ENCODE measurements around the gene DPYD.

DPYD gene

GRCh38 chr1:97457446-97458089 is 463.3 kb downstream of the DPYD start:
- TF ChIP-seq L3MBTL2 (conservative IDR thresholded peaks at IDR 0.05) (no peak), ELF4 (IDR thresholded peaks at IDR 0.05) (no peak), LEF1 (IDR thresholded peaks at IDR 0.05; ENCODE audit: borderline replicate concordance) (no peak), TARDBP (IDR thresholded peaks at IDR 0.05) (no peak), PKNOX1 (IDR thresholded peaks at IDR 0.05) (no peak), NFRKB (IDR thresholded peaks at IDR 0.05) (no peak), ZNF384 (IDR thresholded peaks at IDR 0.05) (no peak), CTBP1 (IDR thresholded peaks at IDR 0.05; ENCODE audit: borderline replicate concordance) (no peak), SUZ12 (IDR thresholded peaks at IDR 0.05) (no peak), FOXA1 (IDR thresholded peaks at IDR 0.05) (no peak), ARNT (IDR thresholded peaks at IDR 0.05) (no peak), SP1 (IDR thresholded peaks at IDR 0.05) (no peak), BHLHE40 (IDR thresholded peaks at IDR 0.05; ENCODE audit: borderline replicate concordance) (no peak), FOXM1 (IDR thresholded peaks at IDR 0.05; ENCODE audit: borderline replicate concordance) (no peak), HDGF (IDR thresholded peaks at IDR 0.05; ENCODE audit: borderline replicate concordance) (no peak), FOXK2 (IDR thresholded peaks at IDR 0.05) (no peak)
- DNase-seq (ENCODE audit: extremely low spot score), result no peak
- ChIA-PET POLR2A (no interaction called here), CTCF (no interaction called here)

- POLR2A ChIA-PET, result no interaction called here
- DNase-seq (ENCODE audit: extremely low spot score), result no peak
- CTCF ChIA-PET, result no interaction called here
- TF ChIP-seq FOXA1 (IDR thresholded peaks at IDR 0.05) (no peak), SP1 (IDR thresholded peaks at IDR 0.05) (no peak), NFRKB (IDR thresholded peaks at IDR 0.05) (no peak), ZNF384 (IDR thresholded peaks at IDR 0.05) (no peak), CTBP1 (IDR thresholded peaks at IDR 0.05; ENCODE audit: borderline replicate concordance) (no peak), ARNT (IDR thresholded peaks at IDR 0.05) (no peak), PKNOX1 (IDR thresholded peaks at IDR 0.05) (no peak), FOXM1 (IDR thresholded peaks at IDR 0.05; ENCODE audit: borderline replicate concordance) (no peak)
Observed at GRCh38 chr1:97451944-97452343, 468.9 kb downstream of the DPYD start.

GRCh38 chr1:97451046-97451826 is 469.6 kb downstream of the DPYD start:
- TF ChIP-seq BHLHE40 (IDR thresholded peaks at IDR 0.05; ENCODE audit: borderline replicate concordance) (no peak), FOXA1 (IDR thresholded peaks at IDR 0.05) (no peak), CTBP1 (IDR thresholded peaks at IDR 0.05; ENCODE audit: borderline replicate concordance) (no peak), ARNT (IDR thresholded peaks at IDR 0.05) (no peak), SP1 (IDR thresholded peaks at IDR 0.05) (no peak), ELF4 (IDR thresholded peaks at IDR 0.05) (no peak), L3MBTL2 (conservative IDR thresholded peaks at IDR 0.05) (no peak)
- ChIA-PET POLR2A (no interaction called here), CTCF (no interaction called here)
- DNase-seq (ENCODE audit: extremely low spot score), result no peak

- CTCF ChIA-PET, result no interaction called here
- DNase-seq (ENCODE audit: extremely low spot score), result no peak
- TF ChIP-seq HDGF (IDR thresholded peaks at IDR 0.05; ENCODE audit: borderline replicate concordance) (no peak), ZNF384 (IDR thresholded peaks at IDR 0.05) (no peak), L3MBTL2 (conservative IDR thresholded peaks at IDR 0.05) (no peak), NFRKB (IDR thresholded peaks at IDR 0.05) (no peak)
- POLR2A ChIA-PET, result no interaction called here
Observed at GRCh38 chr1:97441966-97442365, 478.9 kb downstream of the DPYD start.

GRCh38 chr1:97433824-97434177 is 487.0 kb downstream of the DPYD start:
- ChIA-PET POLR2A (no interaction called here), CTCF (no interaction called here)
- no peak for DNase-seq (ENCODE audit: extremely low spot score)

GRCh38 chr1:97433094-97433823 is 487.6 kb downstream of the DPYD start:
- TF ChIP-seq ZNF384 (IDR thresholded peaks at IDR 0.05), result no peak
- no peak for TF ChIP-seq ARNT (IDR thresholded peaks at IDR 0.05)
- TF ChIP-seq SUZ12 (IDR thresholded peaks at IDR 0.05), result no peak
- TF ChIP-seq L3MBTL2 (conservative IDR thresholded peaks at IDR 0.05), result no peak
- no peak for TF ChIP-seq BHLHE40 (IDR thresholded peaks at IDR 0.05; ENCODE audit: borderline replicate concordance)
- TF ChIP-seq SP1 (IDR thresholded peaks at IDR 0.05), result no peak
- TF ChIP-seq HDGF (IDR thresholded peaks at IDR 0.05; ENCODE audit: borderline replicate concordance), result no peak
- no peak for TF ChIP-seq CTBP1 (IDR thresholded peaks at IDR 0.05; ENCODE audit: borderline replicate concordance)
- no peak for TF ChIP-seq FOXK2 (IDR thresholded peaks at IDR 0.05)
- no peak for TF ChIP-seq NFRKB (IDR thresholded peaks at IDR 0.05)
- no peak for TF ChIP-seq PKNOX1 (IDR thresholded peaks at IDR 0.05)
- TF ChIP-seq FOXM1 (IDR thresholded peaks at IDR 0.05; ENCODE audit: borderline replicate concordance), result no peak
- no peak for TF ChIP-seq ELF4 (IDR thresholded peaks at IDR 0.05)
- TF ChIP-seq TARDBP (IDR thresholded peaks at IDR 0.05), result no peak
- no peak for TF ChIP-seq FOXA1 (IDR thresholded peaks at IDR 0.05)
- CTCF ChIA-PET, result no interaction called here
- POLR2A ChIA-PET, result no interaction called here
- DNase-seq (ENCODE audit: extremely low spot score), result no peak

More at GRCh38 chr1:97433824-97434177, 487.0 kb downstream of the DPYD start:
- TF ChIP-seq L3MBTL2 (conservative IDR thresholded peaks at IDR 0.05) (no peak), SP1 (IDR thresholded peaks at IDR 0.05) (no peak)

All from HEK293T (cell line).